HL-60/S4 treated with retinoic acid at 250 ng/mL for 4 days and 3 days (cell line): ENCODE measurements around the gene VAPB.
"Not testable (repeated sequence)": the region's sequence is repeated elsewhere in the genome, so short reads cannot be mapped to it uniquely, and the experiment has no call there.

Source experiments
- in situ Hi-C: fragments of 300-500 bp; cut with MboI; formaldehyde crosslinking; loops from 2 replicates; pipeline ENCODE4 v1.7.0; 2022; ENCODE audit warnings: low sequenced_read_pairs

VAPB gene

GRCh38 chr20:58406422-58407001 is 17.5 kb downstream of the VAPB start:
- in situ Hi-C loops, result no loop called here

GRCh38 chr20:58407201-58407873 is 18.3 kb downstream of the VAPB start:
- in situ Hi-C loops, result no loop called here

GRCh38 chr20:58407966-58408557 is 19.0 kb downstream of the VAPB start:
- in situ Hi-C loops, result no loop called here

GRCh38 chr20:58408603-58409246 is 19.7 kb downstream of the VAPB start:
- in situ Hi-C loops, result no loop called here

- in situ Hi-C loops, result not testable (repeated sequence)
Observed at GRCh38 chr20:58414216-58414615, 25.2 kb downstream of the VAPB start.

GRCh38 chr20:58414786-58415185 is 25.8 kb downstream of the VAPB start:
- in situ Hi-C loops, result not testable (repeated sequence)

GRCh38 chr20:58416057-58416456 is 27.0 kb downstream of the VAPB start:
- in situ Hi-C loops, result no loop called here

GRCh38 chr20:58416835-58417234 is 27.8 kb downstream of the VAPB start:
- in situ Hi-C loops, result no loop called here

GRCh38 chr20:58417438-58417837 is 28.4 kb downstream of the VAPB start:
- in situ Hi-C loops, result no loop called here

- in situ Hi-C loops, result no loop called here
Observed at GRCh38 chr20:58418949-58419748, 30.1 kb downstream of the VAPB start.

- in situ Hi-C loops, result no loop called here
Observed at GRCh38 chr20:58420798-58421496, 31.9 kb downstream of the VAPB start.

- in situ Hi-C loops, result no loop called here
Observed at GRCh38 chr20:58421497-58421850, 32.4 kb downstream of the VAPB start.

GRCh38 chr20:58424218-58424969 is 35.4 kb downstream of the VAPB start:
- in situ Hi-C loops, result no loop called here

- in situ Hi-C loops, result not testable (repeated sequence)
Observed at GRCh38 chr20:58427571-58427970, 38.5 kb downstream of the VAPB start.

- in situ Hi-C loops, result no loop called here
Observed at GRCh38 chr20:58428364-58428763, 39.3 kb downstream of the VAPB start.

GRCh38 chr20:58429303-58429702 is 40.3 kb downstream of the VAPB start:
- in situ Hi-C loops, result no loop called here

- in situ Hi-C loops, result no loop called here
Observed at GRCh38 chr20:58431134-58431533, 42.1 kb downstream of the VAPB start.

GRCh38 chr20:58432186-58432954 is 43.3 kb downstream of the VAPB start:
- in situ Hi-C loops, result no loop called here

- in situ Hi-C loops, result no loop called here
Observed at GRCh38 chr20:58433029-58433647, 44.1 kb downstream of the VAPB start.
